HG03175 (cell line): ENCODE data around the gene TTC28.
"Not testable (repeated sequence)": the region's sequence is repeated elsewhere in the genome, so short reads cannot be mapped to it uniquely, and the experiment has no call there.

Experiments
- ATAC-seq: cut with Tn5 transposase; IDR thresholded peaks from one replicate; pipeline ENCODE4 v1.9.1; 2021; ENCODE audit warnings: mild to moderate bottlenecking, moderate library complexity; ENCODE audit not compliant: unreplicated experiment

The TTC28 gene

DNA sequence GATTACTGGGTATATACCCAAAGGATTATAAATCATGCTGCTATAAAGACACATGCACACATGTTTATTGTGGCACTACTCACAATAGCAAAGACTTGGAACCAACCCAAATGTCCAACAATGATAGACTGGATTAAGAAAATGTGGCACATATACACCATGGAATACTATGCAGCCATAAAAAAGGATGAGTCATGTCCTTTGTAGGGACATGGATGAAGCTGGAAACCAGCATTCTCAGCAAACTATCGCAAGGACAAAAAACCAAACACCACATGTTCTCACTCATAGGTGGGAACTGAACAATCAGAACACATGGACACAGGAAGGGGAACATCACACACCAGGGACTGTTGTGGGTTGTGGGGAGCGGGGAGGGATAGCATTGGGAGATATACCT is 510.3 kb downstream of the TTC28 start:
- not testable (repeated sequence) for ATAC-seq

GRCh38 chr22:28155808-28156207 is 523.8 kb downstream of the TTC28 start:
- ATAC-seq, result no peak

GRCh38 chr22:28154861-28155260 is 524.8 kb downstream of the TTC28 start:
- no peak for ATAC-seq

DNA sequence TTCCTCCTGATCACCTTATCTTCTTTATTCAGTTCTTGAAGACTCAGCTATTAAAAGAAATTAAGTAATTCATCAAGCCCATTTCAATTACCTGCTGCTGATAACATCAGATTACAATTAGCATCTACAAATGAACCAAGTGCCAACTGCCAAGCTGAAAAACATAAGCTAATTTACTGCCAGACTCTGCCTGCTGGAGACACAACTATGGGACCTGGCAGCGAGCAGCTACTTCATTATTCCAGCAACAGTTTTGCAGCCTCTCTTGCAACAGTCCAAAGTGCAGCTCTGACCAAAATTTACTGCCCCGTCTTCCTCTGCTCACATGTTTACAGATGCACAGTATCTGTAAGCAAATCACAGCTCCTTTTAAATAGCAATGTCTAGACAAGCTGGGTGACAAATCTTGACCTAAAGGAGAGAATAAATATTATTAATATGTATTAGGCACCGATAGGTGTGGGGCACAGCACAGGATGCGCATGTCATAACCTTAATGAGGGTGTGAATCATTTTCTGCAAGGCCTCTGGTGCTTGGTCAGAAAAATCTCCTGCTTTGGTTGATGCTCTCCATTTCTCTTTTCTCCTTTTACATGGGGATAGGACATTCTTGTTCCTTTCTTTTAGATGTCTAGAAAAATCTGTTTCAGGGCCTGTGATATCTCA is 528.4 kb downstream of the TTC28 start:
- ATAC-seq, result no peak

DNA sequence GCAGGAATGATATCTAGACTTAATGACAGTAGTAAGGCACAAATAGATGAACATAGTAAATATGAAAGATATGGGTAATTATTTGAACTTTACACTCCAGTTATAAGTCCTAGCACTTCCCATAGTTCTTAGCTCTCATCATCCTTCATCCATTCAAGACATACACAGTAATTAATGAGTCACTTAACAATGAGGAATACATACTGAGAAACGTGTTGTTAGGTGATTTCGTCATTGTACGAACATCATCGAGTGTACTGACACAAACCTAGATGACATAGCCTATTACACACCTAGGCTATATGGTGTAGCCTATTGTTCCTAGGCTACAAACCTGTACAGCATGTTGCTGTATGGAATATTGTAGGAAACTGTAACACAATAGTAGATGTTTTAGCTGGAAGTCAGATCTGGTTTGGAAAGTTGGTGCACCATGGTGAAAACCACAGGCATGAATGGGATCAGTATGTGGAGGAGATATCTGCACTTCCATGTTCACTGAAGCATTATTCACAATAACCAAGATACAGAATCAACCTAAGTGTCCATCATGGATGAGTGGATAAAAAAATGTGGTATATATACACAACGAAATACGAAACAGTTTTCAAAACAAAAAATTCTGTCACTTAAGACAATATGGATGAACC is 530.7 kb downstream of the TTC28 start:
- no peak for ATAC-seq

GRCh38 chr22:28147401-28147800 is 532.2 kb downstream of the TTC28 start:
- ATAC-seq, result no peak

GRCh38 chr22:28146401-28147314 is 533.0 kb downstream of the TTC28 start:
- no peak for ATAC-seq

DNA sequence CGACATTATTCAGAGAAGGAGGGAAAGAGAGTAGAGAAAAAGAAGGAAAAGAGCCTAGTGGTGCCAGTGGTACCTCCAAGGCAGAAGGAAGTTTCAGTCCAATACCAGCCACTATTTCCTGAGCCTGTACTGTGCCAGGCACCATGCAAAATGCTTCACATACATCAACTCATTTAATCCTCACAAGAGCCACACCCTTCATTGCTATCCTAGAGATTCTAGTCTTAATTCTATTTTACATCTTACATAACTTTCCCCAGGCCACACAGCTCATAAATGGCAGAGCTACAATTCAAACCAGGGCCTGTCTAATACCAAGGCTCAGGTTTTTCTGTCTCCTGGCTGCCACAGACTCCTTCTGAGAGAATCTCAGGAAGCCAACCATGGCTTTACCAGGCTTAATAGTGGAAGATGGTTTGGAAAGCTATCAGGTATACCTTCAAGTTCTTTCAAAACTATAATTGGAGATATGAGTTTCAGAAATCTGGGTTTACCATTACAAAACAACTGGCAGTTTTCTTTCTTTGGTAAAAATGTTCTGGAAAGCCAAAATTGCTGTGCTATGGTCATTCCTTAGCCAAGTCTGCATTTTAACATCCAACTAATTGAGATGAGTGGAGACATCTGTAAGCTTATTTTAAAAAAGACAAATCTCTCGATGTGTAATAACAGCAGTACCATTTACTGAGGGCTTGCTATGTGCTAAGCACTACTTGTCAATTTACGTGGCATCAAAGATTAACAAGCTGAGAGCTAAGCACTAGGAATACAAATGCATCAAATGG is 535.5 kb downstream of the TTC28 start:
- ATAC-seq, result no peak

GRCh38 chr22:28143241-28143865 is 536.3 kb downstream of the TTC28 start:
- no peak for ATAC-seq

- no peak for ATAC-seq
Measured at GRCh38 chr22:28142361-28142961, 537.2 kb downstream of the TTC28 start.

DNA sequence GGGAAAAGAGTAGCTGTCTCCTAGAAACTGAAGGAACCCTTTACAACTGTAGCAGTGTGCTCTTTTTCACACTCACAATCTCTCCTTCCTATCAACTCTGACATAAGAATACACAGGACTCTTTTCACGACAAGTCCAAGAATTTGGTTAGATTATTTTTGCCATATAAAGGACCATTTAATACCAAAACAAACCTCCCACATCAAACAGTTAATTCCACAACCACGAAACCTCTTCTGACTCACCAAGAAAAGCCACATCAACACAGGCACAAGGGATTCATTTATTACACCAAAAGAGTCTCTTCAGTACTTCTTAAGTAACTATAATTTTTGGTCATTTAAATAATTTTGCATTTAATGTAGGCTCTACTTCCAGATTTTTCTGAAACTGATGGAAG is 538.0 kb downstream of the TTC28 start:
- ATAC-seq, result no peak

DNA sequence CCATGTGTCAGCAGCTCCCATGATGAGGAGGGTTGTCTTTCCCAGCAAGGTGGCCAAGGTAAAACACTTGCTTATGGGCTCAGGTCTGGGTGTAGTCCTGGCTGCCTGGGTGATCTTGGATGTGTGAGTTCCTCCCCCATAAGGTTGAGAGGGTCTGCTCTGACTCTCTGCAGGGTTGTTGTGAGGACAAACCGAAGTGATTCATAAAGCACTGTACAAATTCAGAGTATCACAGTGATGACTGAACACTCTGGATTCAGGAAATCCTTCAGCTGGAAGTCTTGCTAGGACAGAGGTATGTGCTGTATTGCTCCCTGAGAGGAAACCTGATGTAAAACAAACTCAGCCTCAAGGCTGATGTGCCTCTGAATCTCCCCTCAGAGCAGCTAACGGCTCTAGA is 539.7 kb downstream of the TTC28 start:
- no peak for ATAC-seq

- no peak for ATAC-seq
Measured at GRCh38 chr22:28139516-28139915, 540.1 kb downstream of the TTC28 start.

- no peak for ATAC-seq
Measured at GRCh38 chr22:28137036-28137435, 542.6 kb downstream of the TTC28 start.

DNA sequence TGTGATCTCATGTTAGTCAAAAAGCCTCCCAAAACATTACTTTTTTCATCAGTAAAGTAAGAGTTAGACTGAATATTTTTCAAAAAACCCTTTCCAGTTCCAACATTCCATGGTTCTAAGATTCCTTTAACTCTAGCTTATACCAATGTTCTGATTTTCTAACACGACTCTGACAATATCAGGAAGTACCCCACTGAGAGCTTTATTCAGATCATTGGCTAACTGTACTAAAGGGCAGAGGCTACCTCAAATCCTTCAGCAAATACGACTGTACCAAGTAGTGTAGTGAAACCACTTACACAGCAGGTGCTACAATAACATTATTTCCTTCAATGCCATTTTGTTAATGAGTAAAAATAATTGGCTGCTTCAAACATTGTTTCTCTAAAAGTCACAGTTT is 547.2 kb downstream of the TTC28 start:
- ATAC-seq, result no peak

GRCh38 chr22:28129319-28129962 is 550.2 kb downstream of the TTC28 start:
- no peak for ATAC-seq

DNA sequence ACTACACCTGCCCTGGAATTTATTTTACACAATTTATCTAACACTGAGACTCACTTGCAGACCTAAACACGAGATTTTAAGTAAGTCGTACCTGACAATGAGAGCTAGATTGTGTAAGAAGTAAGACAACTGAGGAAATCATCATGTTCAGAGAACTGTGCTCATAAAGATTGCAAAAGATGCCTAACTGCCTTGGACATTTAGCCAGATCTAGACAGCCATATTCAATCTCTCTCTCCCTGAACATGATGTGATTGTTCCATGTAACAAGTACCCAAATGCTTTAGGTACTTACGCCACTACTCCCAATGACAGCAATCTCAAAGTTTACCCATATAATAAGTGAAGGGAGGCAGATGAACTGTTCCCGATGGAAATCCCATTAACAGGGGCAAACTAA is 550.8 kb downstream of the TTC28 start:
- ATAC-seq, result no peak

GRCh38 chr22:28125799-28126198 is 553.8 kb downstream of the TTC28 start:
- ATAC-seq, result no peak

GRCh38 chr22:28123989-28124766 is 555.5 kb downstream of the TTC28 start:
- ATAC-seq, result no peak
